HG03139 (cell line): ENCODE data around the gene LRP2.
"Not testable (repeated sequence)": the region's sequence is repeated elsewhere in the genome, so short reads cannot be mapped to it uniquely, and the experiment has no call there.

ENCODE experiments used
- ATAC-seq: cut with Tn5 transposase; IDR thresholded peaks from one replicate; pipeline ENCODE4 v1.9.1; 2021; ENCODE audit not compliant: unreplicated experiment

The LRP2 gene

GRCh38 chr2:169348321-169349024, 13.9 kb downstream of the LRP2 start:
- ATAC-seq, result no peak

DNA sequence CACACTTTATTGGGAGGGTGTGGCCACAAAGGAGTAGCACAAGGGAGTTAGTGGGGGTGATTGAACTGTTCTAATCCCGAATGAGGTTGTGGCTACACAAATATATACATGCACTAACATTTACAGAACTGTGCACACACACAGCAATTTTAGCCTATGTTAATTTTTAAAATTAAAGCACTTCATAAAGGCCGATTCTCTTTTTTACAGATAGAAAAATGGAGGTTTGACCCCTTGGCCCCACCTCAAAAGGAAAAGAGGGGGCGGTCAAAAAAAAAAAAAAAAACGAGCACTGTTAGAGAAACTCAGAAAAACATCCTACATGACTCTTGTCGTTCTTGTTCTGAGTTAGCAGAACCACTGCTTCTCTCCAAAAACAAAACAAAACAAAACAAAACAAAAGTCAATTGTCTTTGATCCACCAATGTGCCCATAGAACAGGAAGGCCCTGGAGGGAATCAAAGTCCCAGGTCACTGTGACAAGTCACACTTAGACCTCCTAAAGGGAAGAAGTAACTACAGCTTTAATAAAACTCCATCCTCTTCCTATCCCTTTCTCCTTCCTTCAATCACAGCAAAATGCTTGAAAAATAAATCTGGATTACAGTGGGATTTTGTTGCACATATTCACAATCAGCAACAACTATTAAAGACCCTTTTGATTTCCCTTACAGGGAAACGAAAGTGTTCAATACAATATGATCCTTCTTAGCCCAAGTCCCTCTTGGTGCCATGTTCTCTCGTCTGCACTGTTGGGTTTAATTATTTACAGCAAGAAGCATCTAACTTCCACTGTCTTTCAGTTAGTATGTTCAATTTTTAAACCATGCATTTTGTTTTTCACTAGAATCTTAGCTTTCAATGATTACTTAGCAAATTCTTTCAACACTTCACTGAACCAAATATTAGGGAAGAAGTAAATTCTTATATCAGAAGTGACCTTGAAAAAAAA, 16.6 kb downstream of the LRP2 start:
- no peak for ATAC-seq

DNA sequence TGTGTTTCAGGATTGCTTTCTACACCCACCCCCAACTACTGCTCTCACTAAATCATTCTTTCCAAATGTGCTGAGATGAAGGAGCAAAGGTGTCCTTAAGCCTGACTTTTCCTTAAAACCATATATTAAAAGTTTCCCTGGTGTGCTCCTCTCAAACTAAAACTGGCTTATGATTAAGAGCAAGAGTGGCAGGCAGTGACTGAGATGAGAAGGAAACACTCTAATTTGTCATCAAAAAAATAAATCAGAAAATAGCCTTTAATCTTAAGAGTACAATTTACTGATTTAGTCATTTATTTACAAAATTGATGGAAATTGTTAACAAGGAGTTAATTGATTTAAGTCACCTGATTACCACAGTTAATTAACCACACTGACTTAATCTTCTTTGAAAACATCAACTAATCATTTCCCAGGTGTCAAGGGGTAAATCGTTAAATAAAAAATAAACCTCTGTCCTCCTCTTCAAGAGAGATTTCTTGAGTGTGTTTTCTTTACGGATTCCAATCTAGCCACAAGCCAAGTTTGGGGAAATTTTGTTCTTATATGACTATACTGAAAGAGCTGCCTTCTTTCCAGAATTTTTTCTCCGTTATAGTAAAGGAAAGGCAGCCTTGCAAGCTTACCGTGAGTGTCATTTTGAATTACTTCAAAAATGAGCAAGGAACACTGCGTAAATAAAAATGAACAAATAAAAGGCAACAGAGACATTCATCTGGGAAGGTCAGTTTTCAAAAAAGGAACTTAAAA, 17.4 kb downstream of the LRP2 start:
- ATAC-seq, result no peak

DNA sequence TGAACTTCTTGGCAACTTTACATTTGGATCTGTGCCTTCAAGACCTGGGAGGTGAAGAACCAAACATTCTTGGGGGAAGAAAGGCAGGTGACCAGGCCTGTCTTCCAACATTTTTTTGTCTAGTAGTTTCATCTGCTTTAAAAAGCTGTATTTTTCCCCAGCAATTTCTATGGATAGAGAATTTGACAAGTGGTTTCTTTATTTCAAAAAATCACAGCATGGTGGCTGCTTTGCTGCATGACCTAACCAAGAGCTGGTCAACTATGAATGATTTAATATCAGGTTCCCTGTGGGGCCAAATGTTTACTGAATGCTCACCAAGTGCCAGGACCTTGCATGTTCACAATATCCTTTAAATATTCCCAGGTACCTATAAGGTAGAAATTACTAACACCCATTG, 19.1 kb downstream of the LRP2 start:
- no peak for ATAC-seq

GRCh38 chr2:169339657-169340056, 22.7 kb downstream of the LRP2 start:
- no peak for ATAC-seq

DNA sequence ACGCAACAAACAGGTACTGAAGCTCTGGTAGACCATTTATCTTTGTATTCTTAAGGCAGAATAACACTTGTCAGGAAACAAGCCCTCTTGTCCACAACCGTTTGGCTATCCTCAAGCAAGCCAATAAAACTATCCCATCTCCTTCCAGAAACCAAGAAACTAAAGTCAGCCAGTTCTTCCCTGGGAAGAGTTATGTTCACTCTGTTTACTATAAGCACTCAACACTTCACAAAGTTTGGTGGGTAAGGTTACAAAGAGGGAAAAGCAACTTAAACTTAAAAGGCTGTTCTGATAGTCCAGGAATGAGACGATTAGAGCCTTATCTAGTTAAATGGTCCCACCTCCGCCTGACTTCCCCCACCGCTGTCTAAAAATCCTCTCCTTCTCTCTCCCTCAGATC, 25.6 kb downstream of the LRP2 start:
- ATAC-seq, result no peak

GRCh38 chr2:169330555-169331198, 31.7 kb downstream of the LRP2 start:
- ATAC-seq, result no peak

DNA sequence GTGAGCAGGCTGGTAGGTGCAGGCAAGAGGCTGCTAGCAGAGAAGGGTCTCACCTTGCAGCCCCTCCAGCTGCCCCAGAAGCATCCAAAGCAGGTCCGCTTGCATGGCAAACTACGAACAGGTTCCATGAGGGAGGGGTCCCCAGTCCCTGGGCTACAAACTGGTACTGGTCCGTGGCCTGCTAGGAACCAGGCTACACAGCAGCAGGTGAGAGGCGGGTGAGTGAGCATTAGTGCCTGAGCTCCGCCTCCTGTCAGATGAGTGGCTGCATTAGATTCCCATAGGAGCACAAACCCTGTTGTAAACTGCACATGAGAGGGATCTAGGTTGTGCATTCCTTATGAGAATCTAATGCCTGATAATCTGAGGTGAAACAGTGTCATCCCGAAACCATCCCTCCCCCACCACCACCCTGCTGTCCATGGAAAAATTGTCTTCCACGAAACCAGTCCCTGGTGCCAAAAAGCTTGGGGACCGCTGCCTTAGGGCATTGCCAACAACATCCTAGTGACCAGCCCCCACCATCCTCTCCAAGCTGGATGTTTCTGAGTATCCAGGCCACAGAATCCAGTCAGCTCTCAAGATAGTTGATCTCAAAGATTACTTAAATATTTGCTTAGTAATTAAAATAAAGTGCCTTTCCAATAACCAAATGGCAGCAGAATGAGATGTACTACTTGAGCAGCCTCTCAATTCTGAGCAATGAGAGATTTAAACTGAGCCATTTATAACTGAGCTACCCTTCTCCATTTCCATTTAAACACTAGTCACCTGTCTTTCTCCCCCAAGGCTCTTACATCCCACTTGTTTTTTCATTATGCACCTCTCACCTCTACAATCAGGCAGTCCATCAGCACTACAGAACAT, 32.4 kb downstream of the LRP2 start:
- ATAC-seq, result no peak

DNA sequence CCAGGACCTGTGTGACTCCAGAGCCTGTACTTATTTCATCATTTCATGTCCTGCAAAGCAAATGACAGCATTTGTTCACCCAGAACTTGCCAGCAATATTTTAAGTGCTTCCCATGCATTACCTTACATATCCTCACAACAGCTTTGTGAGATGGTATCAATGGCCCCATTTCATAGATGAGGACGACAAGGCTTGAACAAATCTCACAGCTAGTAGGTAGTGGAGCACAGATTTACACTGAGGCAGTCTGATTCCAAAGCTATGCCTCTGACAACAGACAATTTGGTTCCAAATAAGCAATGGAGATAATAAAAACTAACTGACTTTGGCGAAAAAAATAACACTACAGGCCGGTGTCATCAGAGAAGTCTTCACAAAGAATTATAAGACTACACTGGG, 33.5 kb downstream of the LRP2 start:
- ATAC-seq, result no peak

GRCh38 chr2:169327837-169328236, 34.5 kb downstream of the LRP2 start:
- ATAC-seq, result not testable (repeated sequence)

DNA sequence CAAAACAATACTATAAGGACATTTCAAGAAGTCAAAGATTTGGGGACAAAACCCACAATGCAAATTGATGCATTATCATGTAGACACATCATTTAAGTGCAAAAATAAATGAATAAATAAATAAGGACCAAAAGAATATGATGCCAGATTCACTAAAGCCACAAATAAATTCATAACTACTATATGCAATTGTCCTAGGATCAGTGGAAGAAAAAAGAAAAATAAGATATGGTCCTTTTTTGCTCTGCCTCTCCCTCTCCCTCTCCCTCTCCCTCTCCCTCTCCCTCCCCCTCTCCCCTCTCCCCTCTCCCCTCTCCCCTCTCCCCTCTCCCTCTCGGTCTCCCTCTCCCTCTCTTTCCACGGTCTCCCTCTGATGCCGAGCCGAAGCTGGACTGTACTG, 36.4 kb downstream of the LRP2 start:
- ATAC-seq, result not testable (repeated sequence)

GRCh38 chr2:169324581-169325260, 37.6 kb downstream of the LRP2 start:
- ATAC-seq, result no peak

DNA sequence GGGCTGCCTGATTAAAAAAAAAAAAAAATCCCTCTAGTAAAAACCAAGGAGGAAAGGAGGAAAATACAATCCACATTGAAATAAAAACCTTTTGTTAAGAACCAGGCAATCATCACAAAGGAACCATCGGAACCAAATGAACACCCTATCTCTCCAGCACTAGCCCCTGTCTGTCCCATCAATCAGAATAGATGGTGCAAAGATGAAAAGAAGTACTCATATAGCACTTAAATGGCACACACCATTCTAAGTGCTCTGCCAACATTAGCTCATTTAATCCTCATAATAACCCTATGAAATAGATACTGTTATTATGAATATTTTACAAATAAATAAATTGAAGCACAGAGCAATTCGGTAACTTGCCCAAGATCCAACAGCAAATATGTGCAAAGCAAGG, 38.5 kb downstream of the LRP2 start:
- no peak for ATAC-seq

GRCh38 chr2:169320561-169320960, 41.8 kb downstream of the LRP2 start:
- no peak for ATAC-seq

GRCh38 chr2:169315357-169315756, 47.0 kb downstream of the LRP2 start:
- ATAC-seq, result no peak

DNA sequence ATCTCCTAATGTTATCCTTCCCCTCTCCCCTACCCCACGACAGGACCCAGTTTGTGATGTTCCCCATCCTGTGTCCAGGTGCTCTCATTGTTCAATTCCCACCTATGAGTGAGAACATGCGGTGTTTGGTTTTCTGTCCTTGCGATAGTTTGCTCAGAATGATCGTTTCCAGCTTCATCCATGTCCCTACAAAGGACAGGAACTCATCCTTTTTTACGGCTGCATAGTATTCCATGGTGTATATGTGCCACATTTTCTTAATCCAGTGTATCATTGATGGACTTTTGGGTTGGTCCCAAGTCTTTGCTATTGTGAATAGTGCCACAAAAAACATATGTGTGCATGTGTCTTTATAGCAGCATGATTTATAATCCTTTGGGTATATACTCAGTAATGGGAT, 54.0 kb downstream of the LRP2 start:
- not testable (repeated sequence) for ATAC-seq

DNA sequence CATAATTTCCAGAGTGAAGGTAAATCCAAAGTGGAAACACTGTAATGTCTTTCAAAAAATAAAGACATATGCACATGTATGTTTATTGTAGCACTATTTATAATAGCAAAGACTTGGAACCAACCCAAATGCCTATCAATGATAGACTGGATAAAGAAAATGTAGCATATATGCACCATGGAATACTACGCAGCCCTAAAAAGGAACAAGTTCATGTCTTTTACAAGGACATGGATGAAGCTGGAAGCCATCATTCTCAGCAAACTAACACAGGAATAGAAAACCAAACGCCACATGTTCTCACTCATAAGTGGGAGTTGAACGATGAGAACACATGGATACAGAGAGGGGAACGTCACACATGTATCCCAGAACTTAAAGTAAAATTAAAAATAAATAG, 57.6 kb downstream of the LRP2 start:
- not testable (repeated sequence) for ATAC-seq

DNA sequence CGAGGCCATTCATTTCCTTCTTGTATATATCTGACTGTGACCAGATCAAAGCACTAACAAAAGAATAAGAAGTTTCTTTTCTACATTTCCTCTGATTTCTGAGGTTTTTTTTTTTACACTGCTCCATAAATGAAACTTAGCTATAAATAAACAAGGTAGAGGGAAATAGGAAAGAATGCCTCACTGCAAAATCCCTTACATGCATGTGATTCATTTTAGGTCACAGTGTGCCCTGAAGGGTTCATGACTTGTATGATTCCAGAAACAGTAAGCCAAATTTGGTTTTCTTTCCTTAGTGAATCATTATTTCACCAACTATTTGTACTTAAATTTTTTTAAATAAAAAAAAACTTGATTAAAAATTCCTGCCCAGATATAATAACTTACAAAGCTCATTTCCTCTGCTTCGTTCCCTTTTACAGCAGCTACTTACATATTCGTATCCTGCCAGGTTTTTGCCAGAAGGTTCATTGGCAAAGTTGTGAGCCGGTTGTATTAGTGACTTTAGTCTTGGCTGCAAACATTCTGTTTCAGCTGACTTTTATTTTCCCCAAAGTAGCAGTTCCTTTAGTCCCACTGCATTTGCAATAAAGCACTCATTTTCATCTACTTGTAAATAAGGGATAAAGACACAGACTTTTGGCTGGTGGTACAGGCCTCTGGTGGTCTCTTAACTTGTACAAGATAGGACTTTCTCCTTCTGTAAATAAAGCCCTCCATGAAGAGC, 58.6 kb downstream of the LRP2 start:
- no peak for ATAC-seq

DNA sequence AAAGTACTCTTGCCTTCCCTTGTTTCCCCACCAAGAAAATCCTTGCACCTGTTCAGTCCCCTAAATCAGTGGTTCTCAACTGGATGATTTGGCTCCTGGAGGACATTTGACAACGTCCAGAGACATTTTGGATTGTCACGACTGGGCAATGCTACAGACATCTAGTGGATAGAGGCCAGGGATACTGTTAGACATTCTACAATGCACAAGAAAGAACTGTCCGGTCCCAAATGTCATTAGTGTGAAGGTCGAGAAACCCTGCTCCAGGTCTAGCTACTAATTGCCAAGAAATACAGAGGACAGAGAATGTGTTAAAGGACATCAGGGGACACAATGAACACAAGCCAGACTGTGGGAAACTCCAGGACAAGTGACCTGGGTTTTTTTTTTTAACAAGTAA, 60.0 kb downstream of the LRP2 start:
- no peak for ATAC-seq
